SKM-1 (cell line): ENCODE results near the gene MS4A15.

ENCODE experiments used
- DNase-seq: peaks from one replicate; lab custom pipeline; 2025; ENCODE audit not compliant: unreplicated experiment; lab: John Stamatoyannopoulos, UW

Gene MS4A15

GRCh38 chr11:60776167-60776566 is 19.5 kb downstream of the MS4A15 start:
- DNase-seq: no peak

DNA sequence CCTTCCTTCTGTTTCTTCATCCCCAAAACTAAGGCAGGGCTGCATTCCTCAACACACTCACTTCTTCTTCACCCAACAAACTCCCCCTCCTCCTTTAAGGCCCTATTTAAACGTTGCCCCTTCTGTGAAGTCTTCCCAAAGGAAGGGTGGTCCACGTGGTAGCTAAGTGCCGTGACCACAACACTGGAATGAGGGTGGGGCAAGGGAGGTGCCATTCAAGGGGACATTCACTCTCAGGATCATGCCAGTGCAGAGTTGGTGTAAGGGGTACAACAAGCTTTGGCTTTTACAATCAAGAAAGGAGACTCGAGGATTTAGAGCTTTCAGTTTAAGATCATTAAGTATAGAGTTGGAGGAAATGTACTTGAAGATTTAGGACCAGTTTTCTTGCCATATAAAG is 20.4 kb downstream of the MS4A15 start:
- DNase-seq: no peak

DNA sequence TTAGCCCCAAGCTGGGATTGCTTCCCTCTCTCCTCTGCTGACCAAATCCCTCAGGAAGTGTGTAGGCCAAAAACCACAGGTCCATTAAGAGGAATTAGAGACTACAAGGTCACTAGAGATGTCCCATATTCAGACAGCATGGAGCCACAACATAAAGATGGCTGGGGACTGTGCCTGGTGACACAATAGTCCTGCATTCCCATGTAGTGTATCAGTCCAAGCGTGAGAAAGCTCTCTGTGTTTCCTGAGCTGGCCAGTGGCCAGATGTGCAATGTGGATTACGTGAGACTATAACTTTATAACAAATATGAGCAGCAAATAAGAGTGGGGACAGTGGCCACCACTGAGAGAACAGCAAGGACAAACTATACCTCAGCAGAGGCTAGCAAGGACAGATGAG is 20.9 kb downstream of the MS4A15 start:
- no peak for DNase-seq

GRCh38 chr11:60780065-60780464 is 23.4 kb downstream of the MS4A15 start:
- no peak for DNase-seq

DNA sequence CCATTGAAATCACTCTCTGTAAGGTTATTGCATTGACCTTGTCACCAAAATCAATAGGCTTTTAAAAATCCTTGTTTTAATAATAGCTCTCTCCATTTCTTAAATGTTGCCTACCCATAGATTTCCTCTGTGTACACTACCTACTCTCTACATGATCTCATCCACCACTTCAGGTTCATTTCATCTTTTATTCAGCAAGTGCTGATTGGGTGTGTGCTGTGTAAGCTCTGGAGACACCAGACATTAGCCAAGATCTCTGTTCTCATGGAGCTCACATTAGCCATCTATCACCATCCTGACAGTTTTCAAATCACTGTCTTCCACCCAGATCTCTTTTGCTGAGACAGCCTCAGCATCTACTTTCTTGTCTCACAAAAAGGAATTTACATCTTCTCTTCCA is 24.1 kb downstream of the MS4A15 start:
- no peak for DNase-seq

DNA sequence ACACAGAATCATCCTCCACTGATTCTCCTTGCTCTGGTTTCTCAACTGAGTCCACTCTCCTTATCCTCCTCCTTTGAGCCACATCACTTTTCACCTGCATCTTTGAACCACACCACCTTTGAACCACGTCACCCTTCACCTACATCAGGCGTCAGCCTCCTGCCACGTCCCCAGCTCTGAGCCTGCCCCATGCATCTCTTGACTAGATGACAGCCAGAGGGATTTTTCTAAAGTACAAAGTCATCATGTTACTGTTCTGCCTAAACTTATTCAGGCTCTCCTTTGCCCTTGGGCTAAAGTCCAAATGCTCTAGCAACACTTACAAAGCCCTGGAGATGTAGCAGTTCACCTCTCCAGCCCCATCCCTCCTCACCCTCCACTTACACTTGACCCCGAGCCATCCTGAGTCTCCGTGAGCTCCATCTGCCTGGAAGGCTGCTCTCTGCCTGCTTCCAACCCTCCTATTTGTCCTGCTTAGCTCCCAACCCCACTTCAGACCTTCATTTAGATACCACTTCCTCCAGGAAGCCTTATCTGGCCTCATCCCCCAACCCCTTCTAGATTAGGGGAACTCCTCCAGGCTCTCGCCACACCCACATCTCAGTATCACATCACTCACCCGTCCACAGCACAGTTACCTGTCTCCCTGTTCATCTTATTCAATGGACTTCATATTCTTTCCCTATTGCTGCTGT is 24.8 kb downstream of the MS4A15 start:
- no peak for DNase-seq

DNA sequence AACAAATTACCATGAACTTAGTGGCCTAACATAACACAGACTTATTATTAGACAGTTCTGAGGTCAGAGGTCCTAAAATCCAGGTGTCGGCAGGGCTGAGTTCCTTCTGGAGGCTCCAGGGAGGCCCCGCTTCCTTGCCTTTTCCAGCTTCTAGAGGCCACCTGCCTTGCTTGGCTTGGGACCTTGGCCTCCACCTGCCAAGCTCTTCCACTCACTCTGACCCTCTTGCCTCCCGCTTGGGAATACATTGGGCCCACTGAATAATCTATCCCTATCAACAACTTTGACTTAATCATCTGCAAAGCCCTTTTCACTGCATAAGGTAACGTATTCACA is 25.3 kb downstream of the MS4A15 start:
- DNase-seq: no peak

DNA sequence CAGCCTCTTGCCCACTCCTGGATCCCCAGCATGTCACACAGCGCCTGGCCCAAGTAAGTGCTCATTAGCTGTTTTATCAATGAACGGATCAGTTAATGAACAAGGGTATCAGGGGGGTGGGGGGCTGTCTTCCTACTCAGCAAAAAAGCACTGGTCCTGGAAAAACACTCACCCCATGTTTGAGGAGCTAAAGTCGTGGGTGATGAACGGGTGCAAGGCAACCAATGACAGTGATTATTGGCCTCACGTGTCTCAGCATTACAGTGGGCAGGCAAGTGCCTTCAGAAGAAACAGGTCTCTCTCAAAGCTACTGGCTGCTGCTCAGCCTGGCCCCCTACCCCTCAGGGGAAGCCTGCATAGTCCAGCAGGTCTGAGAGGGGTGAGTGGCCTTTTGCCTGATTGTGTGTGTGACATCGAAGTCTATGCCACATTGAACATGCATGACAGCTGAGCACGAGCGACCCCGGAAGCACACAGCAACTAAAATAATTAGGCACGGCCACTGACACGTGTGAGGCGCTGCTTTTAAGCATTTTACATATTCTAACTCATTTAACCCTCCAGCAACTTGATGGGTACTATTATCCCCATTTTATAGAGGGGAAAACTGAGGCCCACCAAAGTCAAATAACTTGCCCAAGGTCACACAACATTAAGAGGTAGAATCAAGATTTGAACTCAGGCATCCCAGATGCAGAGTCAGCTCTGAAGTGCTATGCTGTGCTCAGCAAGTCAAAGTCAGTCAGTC is 25.9 kb downstream of the MS4A15 start:
- no peak for DNase-seq

- DNase-seq: no peak
Measured at GRCh38 chr11:60783141-60783484, 26.4 kb downstream of the MS4A15 start.

DNA sequence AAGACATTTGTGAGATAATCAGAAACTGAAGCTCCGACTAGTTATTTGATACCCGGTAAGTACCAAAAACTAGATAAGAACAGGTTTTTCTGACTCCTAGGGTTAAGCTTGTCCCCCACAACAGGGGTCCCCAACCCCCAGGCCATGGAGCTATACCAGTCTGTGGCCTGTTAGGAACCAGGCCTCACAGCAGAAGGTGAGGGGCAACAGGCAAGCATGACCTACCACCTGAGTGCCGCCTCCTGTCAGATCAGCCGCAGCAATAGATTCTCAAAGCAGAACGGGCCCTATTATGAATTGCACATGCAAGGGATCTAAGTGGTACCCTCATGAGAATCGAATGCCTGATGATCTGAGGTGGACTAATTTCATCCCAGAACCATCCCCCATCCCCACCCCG is 27.2 kb downstream of the MS4A15 start:
- no peak for DNase-seq

GRCh38 chr11:60785136-60785535 is 28.5 kb downstream of the MS4A15 start, which contains the start of gene MS4A10:
Gene MS4A10, plus strand, starts transcription at chr11:60785333. Its CDS starts 5,003 bp downstream, at chr11:60790336.
- DNase-seq: no peak

DNA sequence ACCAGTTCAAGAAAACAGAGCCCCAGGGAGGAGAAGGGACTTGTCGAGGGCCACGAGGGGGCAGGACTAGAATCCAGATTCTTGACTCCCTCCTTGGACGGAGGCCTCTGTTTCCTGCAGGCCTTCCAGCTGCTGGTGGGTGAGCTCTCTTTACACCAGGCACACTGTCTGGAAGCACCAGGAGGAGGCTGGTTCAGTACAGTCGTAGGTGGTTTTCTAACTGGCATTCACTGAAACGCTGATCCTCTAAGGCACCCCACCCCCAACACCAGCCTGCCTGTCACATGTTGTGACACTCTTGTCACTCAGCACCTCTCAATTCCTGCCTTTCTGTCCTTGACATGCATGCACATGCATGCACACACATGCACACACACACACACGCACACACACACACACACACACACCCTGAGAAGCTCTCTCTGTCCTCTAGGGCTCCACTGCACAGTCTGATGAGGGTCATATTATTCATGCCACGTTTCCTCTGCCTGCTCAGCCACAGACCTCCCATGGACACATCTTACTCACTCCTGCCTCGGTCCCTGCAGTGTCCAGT is 29.2 kb downstream of the MS4A15 start:
- DNase-seq: no peak

- DNase-seq: no peak
Measured at GRCh38 chr11:60786811-60787567, 30.3 kb downstream of the MS4A15 start.

DNA sequence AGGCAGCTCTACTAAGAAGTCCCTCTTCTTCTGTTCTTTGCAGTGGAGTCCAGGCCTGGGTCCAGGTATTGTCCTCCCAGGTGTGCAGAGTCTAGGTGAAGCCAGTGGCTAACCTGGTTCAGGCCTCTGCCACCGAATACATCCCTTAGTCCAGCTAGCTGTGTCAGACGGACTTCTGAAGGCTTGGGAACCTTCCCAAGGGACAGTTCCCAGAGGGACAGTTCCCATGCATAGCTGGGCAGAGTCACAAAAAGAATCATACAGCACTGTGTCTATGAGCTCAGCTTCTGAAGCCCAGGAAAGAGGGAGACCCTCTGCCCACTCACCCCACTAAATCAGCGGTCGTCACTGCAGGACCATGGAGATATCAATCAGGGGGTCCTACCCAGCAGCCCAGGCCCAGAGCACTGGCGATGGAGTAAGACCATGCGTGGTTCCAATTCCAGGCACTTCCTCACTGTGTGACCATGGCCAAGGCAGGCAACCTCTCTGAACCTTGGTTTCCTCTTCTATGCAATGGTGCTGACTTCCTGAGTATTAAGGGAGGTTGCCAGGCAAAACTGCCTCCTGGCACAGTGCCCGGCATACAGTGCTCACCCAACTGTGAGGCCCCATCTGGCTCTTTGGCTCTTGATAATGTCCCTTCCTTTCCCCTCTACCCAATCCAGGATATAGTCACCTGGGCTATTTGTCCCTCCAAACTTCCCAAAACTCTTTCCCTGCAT is 31.9 kb downstream of the MS4A15 start:
- DNase-seq: no peak

- no peak for DNase-seq
Measured at GRCh38 chr11:60790726-60791125, 34.1 kb downstream of the MS4A15 start.

DNA sequence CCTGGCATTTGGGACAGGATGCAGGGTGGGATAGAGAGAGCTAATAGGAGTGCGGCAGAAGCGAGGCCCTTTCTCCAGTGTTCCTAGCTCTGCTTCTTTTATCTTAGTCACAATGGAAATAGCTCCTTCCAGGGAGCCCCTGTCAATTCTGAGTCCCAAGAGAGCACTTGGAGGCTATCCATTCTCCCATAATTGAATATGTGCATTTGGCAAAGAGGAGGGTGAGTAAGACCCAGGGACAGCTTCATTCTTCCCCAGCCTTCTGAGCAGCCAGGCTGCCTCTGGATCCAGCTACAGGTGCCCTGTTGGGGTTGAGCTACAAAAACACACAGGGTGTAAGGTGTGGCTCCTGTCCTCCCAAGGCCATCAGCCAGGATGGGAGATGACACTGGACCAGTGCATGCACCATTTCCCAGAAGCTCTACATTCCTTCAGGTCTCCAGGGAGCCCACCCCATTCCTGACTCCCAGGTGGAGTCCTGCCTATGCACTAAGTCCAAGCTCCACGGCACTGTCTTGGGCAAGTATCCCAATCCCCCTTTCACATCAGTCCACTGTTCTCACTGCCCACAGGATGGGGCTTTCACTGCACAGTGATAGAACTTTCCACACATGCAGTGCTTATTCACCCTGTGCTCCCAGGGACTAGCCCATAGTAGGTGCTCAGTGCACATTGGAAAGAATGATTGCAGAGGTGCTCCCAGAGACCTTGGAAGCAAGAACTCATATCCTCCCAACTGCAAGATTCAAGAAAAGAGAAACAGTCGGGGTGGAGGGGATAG is 34.7 kb downstream of the MS4A15 start:
- no peak for DNase-seq

- DNase-seq: no peak
Measured at GRCh38 chr11:60792521-60792920, 35.9 kb downstream of the MS4A15 start.

GRCh38 chr11:60795291-60795690 is 38.6 kb downstream of the MS4A15 start:
- no peak for DNase-seq

DNA sequence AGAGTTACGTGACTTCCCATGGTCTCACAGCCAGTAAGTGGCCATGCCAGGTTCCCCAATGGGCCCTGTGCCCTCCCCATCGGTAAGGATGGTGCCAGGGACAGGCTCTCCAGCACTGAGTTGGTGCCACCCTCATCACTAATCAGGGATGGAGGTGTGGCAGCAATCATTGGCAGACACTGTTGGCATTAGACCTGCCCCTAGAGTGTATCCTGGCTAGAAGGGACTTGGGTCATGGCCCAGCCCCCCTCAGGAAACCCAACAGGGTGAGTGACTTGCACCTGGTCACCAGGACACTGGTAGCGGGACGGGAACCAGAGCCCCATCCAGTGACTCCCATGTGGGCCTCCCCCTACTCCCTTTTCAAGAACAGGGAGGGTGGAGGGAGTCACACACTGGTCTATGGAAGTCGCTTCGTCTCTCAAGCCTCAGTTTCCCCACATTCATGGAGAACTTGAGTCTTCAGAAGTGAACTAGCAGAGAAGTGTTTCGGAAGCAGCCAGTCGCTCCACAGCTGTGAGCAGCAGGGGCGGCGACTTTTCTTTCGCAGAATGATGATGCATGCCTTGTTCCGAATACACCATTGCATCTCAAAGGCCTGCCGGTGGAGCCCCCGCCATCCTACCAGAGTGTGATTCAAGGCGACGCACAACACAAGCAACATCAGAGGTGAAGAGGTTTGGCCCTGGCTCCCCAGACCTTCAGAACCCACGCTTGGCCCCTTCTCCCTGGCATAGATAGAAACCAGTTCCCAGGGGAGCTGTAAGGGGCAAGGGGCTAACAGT is 41.4 kb downstream of the MS4A15 start:
- DNase-seq: no peak

GRCh38 chr11:60798631-60799030 is 42.0 kb downstream of the MS4A15 start:
- DNase-seq: no peak
